Astrocyte (in vitro differentiated cells and primary cell): ENCODE results near the gene MAP6D1. TPM values are rescaled to one million over a fixed set of nuclear protein-coding genes. Genes with fewer than 3 reads are reported as not detected.

Experiments used
- total RNA-seq: library from RNA; stranded (reverse); gene quantifications from 2 replicates; pipeline ENCODE4 v1.2.1, GENCODE V29; 2021

Gene MAP6D1
- total RNA-seq, 1 donor from 2014 or later = 4.6 TPM

Other genes starting within 250 kb of the MAP6D1 start
- gene KLHL24, start 190.0 kb downstream of the MAP6D1 start, total RNA-seq = 38.7 and 40.1 TPM in 2 replicates
- gene YEATS2, start 127.8 kb downstream of the MAP6D1 start, total RNA-seq = 39.9 and 45.3 TPM in 2 replicates
- gene PARL, start 59.3 kb upstream of the MAP6D1 start, total RNA-seq = 62.1 and 64.7 TPM in 2 replicates
- gene ABCC5, start 192.3 kb upstream of the MAP6D1 start, total RNA-seq = 52.0 and 52.2 TPM in 2 replicates
- gene HTR3D, start 206.2 kb upstream of the MAP6D1 start, total RNA-seq = not detected in 2 replicates
- not detected in 2 replicates for gene HTR3C, start 227.5 kb upstream of the MAP6D1 start, total RNA-seq